ENCODE measurements around the gene PSMD10.

Gene PSMD10

GRCh38 chrX:108122748-108123147, 31.4 kb upstream of the PSMD10 start:
- Histone ChIP-seq H3K27ac (ENCODE audit: low read depth in 2 of 2, low read length in 2 of 2) (no peak overlapping the region), H3K4me3 (ENCODE audit: low read length in 2 of 2) (no peak overlapping the region), H3K4me1 (ENCODE audit: control insufficient read depth in 2 of 2, insufficient read depth in 2 of 2, low read length in 2 of 2) (peaks cover 0 to 4% of the 10 kb centered on the region in 2 donors)

DNA sequence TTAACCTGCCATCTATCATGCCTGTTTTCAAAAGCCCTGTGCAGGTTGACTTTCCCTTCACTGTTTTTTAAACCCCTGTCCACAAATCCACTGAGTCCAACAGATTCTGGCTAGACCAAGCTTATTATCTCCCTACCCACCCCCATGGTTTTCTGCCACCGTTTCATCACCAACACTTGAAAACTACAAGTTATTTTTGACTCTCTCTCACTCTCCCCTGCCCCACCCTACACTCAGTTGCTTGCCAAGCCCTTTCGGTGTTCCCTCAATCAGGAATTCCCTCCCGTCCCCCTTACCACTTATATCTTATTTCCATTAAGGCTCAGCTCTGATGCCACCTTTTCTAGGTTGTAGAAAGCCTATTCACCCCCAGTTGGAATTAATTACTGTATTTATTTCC, 29.9 kb upstream of the PSMD10 start:
- H3K27me3 ChIP-seq (ENCODE audit: control insufficient read depth in 2 of 2, insufficient read depth in 2 of 2, low read length in 2 of 2), result no peaks in the 10 kb centered on the region

More at GRCh38 chrX:108122748-108123147, 31.4 kb upstream of the PSMD10 start:
- Histone ChIP-seq H3K27me3 (ENCODE audit: control insufficient read depth in 2 of 2, insufficient read depth in 2 of 2, low read length in 2 of 2) (no peaks in the 10 kb centered on the region), H3K36me3 (ENCODE audit: control insufficient read depth in 2 of 2, insufficient read depth in 2 of 2, low read length in 2 of 2) (no peaks in the 10 kb centered on the region), H3K9me3 (ENCODE audit: control insufficient read depth in 2 of 2, low read length in 2 of 2) (no peaks in the 10 kb centered on the region), H3K9ac (ENCODE audit: low read depth in 1 of 2, low read length in 2 of 2) (no peak overlapping the region)

GRCh38 chrX:108117988-108118387, 26.6 kb upstream of the PSMD10 start:
- H3K9ac ChIP-seq (ENCODE audit: low read depth in 1 of 2, low read length in 2 of 2), result no peak overlapping the region
- peaks cover 0 to 4% of the 10 kb centered on the region in 2 donors for H3K4me1 ChIP-seq (ENCODE audit: control insufficient read depth in 2 of 2, insufficient read depth in 2 of 2, low read length in 2 of 2)
- no peaks in the 10 kb centered on the region for H3K36me3 ChIP-seq (ENCODE audit: control insufficient read depth in 2 of 2, insufficient read depth in 2 of 2, low read length in 2 of 2)
- no peaks in the 10 kb centered on the region for H3K9me3 ChIP-seq (ENCODE audit: control insufficient read depth in 2 of 2, low read length in 2 of 2)
- H3K27ac ChIP-seq (ENCODE audit: low read depth in 2 of 2, low read length in 2 of 2), result no peak overlapping the region
- H3K27me3 ChIP-seq (ENCODE audit: control insufficient read depth in 2 of 2, insufficient read depth in 2 of 2, low read length in 2 of 2), result no peaks in the 10 kb centered on the region
- no peak overlapping the region for H3K4me3 ChIP-seq (ENCODE audit: low read length in 2 of 2)

More for the DNA sequence above, 29.9 kb upstream of the PSMD10 start:
- Histone ChIP-seq H3K36me3 (ENCODE audit: control insufficient read depth in 2 of 2, insufficient read depth in 2 of 2, low read length in 2 of 2) (no peaks in the 10 kb centered on the region), H3K27ac (ENCODE audit: low read depth in 2 of 2, low read length in 2 of 2) (no peak overlapping the region), H3K4me1 (ENCODE audit: control insufficient read depth in 2 of 2, insufficient read depth in 2 of 2, low read length in 2 of 2) (peaks cover 0 to 4% of the 10 kb centered on the region in 2 donors), H3K9me3 (ENCODE audit: control insufficient read depth in 2 of 2, low read length in 2 of 2) (no peaks in the 10 kb centered on the region), H3K4me3 (ENCODE audit: low read length in 2 of 2) (no peak overlapping the region), H3K9ac (ENCODE audit: low read depth in 1 of 2, low read length in 2 of 2) (no peak overlapping the region)

DNA sequence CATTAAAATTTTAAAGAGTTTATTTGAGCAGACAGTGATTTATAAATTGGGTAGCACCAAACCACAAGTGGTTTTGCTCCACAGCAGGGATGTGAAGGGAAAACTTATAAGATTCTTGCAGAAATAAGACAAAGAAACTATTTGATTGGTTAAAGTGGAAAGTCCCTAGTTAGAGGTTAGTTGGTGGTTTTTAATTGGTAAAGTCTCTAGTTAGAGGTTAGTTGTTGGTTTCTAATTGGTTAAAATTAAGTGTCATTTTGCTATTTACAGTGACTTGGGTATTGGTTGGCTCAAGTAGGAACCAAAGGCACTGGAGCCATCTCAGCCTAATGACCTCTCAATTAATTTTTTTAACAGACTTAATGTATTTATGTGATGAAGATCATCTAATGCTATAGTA, 23.2 kb upstream of the PSMD10 start:
- peaks cover 0 to 4% of the 10 kb centered on the region in 2 donors for H3K4me1 ChIP-seq (ENCODE audit: control insufficient read depth in 2 of 2, insufficient read depth in 2 of 2, low read length in 2 of 2)
- H3K9ac ChIP-seq (ENCODE audit: low read depth in 1 of 2, low read length in 2 of 2), result no peak overlapping the region
- H3K36me3 ChIP-seq (ENCODE audit: control insufficient read depth in 2 of 2, insufficient read depth in 2 of 2, low read length in 2 of 2), result no peaks in the 10 kb centered on the region
- H3K4me3 ChIP-seq (ENCODE audit: low read length in 2 of 2), result no peak overlapping the region
- no peaks in the 10 kb centered on the region for H3K9me3 ChIP-seq (ENCODE audit: control insufficient read depth in 2 of 2, low read length in 2 of 2)
- H3K27me3 ChIP-seq (ENCODE audit: control insufficient read depth in 2 of 2, insufficient read depth in 2 of 2, low read length in 2 of 2), result no peaks in the 10 kb centered on the region
- no peak overlapping the region for H3K27ac ChIP-seq (ENCODE audit: low read depth in 2 of 2, low read length in 2 of 2)

DNA sequence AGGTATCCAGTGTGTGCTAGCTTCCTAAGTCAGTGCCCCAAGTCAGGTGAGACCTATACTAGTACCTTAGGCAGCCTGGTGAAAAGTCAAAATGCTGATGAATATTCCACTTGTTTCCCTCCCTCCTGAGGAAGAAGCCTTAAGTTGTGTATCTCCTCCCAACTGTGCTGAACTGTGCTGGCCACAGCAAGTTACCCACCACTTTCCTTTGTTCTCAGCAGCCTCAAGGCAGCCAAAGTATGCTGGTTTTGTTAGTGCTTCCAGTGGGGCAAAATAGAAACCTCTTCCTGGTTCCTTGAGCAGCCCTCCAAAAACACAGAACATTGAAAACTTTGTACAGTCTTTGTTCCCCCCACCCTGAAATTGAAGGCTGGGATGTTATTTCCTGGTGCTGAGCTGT, 14.1 kb upstream of the PSMD10 start:
- H3K4me1 ChIP-seq (ENCODE audit: control insufficient read depth in 2 of 2, insufficient read depth in 2 of 2, low read length in 2 of 2), result no peaks in the 10 kb centered on the region
- H3K27ac ChIP-seq (ENCODE audit: low read depth in 2 of 2, low read length in 2 of 2), result no peak overlapping the region

DNA sequence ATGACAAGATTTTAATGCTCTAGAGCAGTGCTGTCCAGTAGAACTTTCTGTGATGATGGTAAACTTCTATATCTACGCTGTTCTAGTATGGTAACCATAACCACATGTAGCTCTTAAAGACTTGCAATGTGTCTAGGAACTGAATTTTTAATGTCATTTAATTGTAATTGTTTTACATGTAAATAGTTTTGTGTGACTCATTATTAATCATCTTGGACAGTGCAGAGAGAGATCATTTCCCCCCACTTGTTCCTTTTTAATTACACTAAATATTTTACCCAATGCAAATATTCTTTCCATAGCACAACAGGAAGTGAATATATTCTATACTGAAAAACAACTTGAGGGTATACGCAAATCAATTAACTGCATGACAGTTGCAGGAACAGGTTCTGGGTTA, 6.0 kb upstream of the PSMD10 start:
- Histone ChIP-seq H3K27ac (ENCODE audit: low read depth in 2 of 2, low read length in 2 of 2) (no peak overlapping the region), H3K27me3 (ENCODE audit: control insufficient read depth in 2 of 2, insufficient read depth in 2 of 2, low read length in 2 of 2) (no peaks in the 10 kb centered on the region), H3K4me1 (ENCODE audit: control insufficient read depth in 2 of 2, insufficient read depth in 2 of 2, low read length in 2 of 2) (no peaks in the 10 kb centered on the region)

More for the DNA sequence above, 14.1 kb upstream of the PSMD10 start:
- Histone ChIP-seq H3K9me3 (ENCODE audit: control insufficient read depth in 2 of 2, low read length in 2 of 2) (no peaks in the 10 kb centered on the region), H3K27me3 (ENCODE audit: control insufficient read depth in 2 of 2, insufficient read depth in 2 of 2, low read length in 2 of 2) (no peaks in the 10 kb centered on the region), H3K9ac (ENCODE audit: low read depth in 1 of 2, low read length in 2 of 2) (no peak overlapping the region), H3K4me3 (ENCODE audit: low read length in 2 of 2) (no peak overlapping the region), H3K36me3 (ENCODE audit: control insufficient read depth in 2 of 2, insufficient read depth in 2 of 2, low read length in 2 of 2) (no peaks in the 10 kb centered on the region)

DNA sequence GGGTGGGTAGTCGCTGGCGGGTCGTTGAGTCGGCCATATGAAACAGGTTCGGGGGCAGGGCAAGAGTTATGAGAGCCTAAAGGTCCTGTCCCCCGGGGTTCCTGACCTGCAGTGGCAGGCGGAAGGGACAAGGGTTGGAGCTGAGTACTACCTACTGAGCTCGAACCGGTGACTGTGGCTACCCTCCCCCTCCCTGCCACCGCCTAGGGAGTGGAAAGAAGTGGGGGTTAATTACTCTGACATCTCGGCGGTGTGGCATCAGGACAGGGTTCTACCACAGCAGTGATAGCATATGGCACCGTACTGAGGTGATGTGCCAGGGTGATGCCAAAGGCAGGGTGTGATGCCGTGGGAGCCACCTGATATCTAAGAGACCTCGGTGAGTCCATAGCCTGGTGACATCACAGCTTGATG, 543 bp upstream of the PSMD10 start:
- peaks cover 2 to 4% of the 10 kb centered on the region in 2 donors for H3K36me3 ChIP-seq (ENCODE audit: control insufficient read depth in 2 of 2, insufficient read depth in 2 of 2, low read length in 2 of 2)
- H3K9me3 ChIP-seq (ENCODE audit: control insufficient read depth in 2 of 2, low read length in 2 of 2), result no peaks in the 10 kb centered on the region
- peaks cover 0 to 7% of the 10 kb centered on the region in 2 donors for H3K4me1 ChIP-seq (ENCODE audit: control insufficient read depth in 2 of 2, insufficient read depth in 2 of 2, low read length in 2 of 2)
- H3K9ac ChIP-seq (ENCODE audit: low read depth in 1 of 2, low read length in 2 of 2), result peak overlapping the region; percentile 44 to 75
- H3K27me3 ChIP-seq (ENCODE audit: control insufficient read depth in 2 of 2, insufficient read depth in 2 of 2, low read length in 2 of 2), result no peaks in the 10 kb centered on the region
- H3K4me3 ChIP-seq (ENCODE audit: low read length in 2 of 2), result peak overlapping the region; percentile 82 to 87
- H3K27ac ChIP-seq (ENCODE audit: low read depth in 2 of 2, low read length in 2 of 2), result peak overlapping the region; percentile 69 to 76

More for the DNA sequence above, 6.0 kb upstream of the PSMD10 start:
- Histone ChIP-seq H3K9ac (ENCODE audit: low read depth in 1 of 2, low read length in 2 of 2) (no peak overlapping the region), H3K36me3 (ENCODE audit: control insufficient read depth in 2 of 2, insufficient read depth in 2 of 2, low read length in 2 of 2) (no peaks in the 10 kb centered on the region), H3K9me3 (ENCODE audit: control insufficient read depth in 2 of 2, low read length in 2 of 2) (no peaks in the 10 kb centered on the region), H3K4me3 (ENCODE audit: low read length in 2 of 2) (no peak overlapping the region)

DNA sequence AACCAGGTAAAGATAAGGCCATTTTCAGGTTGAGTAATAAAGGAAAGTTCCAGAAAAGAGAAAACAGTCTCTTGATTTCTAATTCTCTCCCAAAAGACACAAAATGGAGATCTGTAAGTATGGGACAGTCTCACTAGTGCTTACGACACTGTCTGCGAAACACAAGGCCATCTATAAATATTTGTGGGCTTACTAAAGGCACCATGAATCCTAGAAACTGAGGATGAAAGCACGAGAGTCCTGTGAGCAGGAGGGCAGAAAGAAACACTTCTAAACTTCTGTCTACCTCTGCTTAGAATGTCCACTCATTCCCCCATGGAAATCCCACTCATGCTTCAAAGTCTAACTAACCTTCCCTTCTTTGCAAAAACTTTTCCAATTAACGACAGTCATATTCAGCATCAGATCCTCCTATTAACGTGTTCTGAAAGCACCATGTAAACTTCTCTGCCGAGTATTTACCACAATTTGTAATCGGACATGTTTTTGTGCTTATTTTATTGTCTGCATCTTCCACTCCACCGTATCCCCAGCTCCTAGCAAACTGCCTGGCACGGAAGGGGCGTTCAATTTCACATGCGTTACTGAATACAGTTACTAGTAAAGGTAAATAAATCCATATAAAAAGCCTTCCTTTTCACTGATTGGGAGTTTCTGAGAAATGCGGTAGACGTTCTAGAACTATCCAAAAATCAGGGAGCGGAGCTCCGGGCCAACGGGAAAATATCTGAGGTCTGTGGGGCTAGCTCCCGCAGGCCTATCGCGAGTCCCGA, 665 bp downstream of the PSMD10 start:
- H3K9me3 ChIP-seq (ENCODE audit: control insufficient read depth in 2 of 2, low read length in 2 of 2), result no peaks in the 10 kb centered on the region
- peak overlapping the region; percentile 82 to 87 for H3K4me3 ChIP-seq (ENCODE audit: low read length in 2 of 2)
- peaks cover 0 to 7% of the 10 kb centered on the region in 2 donors for H3K4me1 ChIP-seq (ENCODE audit: control insufficient read depth in 2 of 2, insufficient read depth in 2 of 2, low read length in 2 of 2)
- H3K27me3 ChIP-seq (ENCODE audit: control insufficient read depth in 2 of 2, insufficient read depth in 2 of 2, low read length in 2 of 2), result no peaks in the 10 kb centered on the region
- H3K27ac ChIP-seq (ENCODE audit: low read depth in 2 of 2, low read length in 2 of 2), result peak overlapping the region; percentile 77 to 84
- H3K9ac ChIP-seq (ENCODE audit: low read depth in 1 of 2, low read length in 2 of 2), result peak overlapping the region; percentile 71 to 89
- H3K36me3 ChIP-seq (ENCODE audit: control insufficient read depth in 2 of 2, insufficient read depth in 2 of 2, low read length in 2 of 2), result peaks cover 3 to 4% of the 10 kb centered on the region in 2 donors

DNA sequence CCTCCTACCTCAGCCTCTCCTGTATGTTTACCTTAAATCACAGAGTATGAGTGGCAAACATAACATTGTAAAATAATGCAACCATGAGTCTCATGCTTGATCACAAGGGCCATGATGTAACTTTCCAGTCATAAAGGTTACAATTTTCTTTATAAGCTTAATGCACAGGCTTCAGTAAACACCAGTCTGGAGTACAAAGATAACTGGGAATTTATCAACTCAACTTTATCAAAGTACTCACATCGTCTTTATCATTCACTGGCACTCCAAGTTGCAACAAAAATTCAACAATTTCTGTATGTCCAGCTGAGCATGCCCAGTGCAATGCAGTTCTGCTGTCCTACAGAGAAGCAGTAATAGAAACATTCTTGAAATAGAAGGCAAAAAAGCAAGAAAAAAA, 2.8 kb downstream of the PSMD10 start:
- H3K27ac ChIP-seq (ENCODE audit: low read depth in 2 of 2, low read length in 2 of 2), result peak overlapping the region in 1 of 2 donors; percentile 0
- H3K9me3 ChIP-seq (ENCODE audit: control insufficient read depth in 2 of 2, low read length in 2 of 2), result no peaks in the 10 kb centered on the region
- H3K36me3 ChIP-seq (ENCODE audit: control insufficient read depth in 2 of 2, insufficient read depth in 2 of 2, low read length in 2 of 2), result peaks cover 3 to 4% of the 10 kb centered on the region in 2 donors
- H3K4me1 ChIP-seq (ENCODE audit: control insufficient read depth in 2 of 2, insufficient read depth in 2 of 2, low read length in 2 of 2), result peaks cover 0 to 7% of the 10 kb centered on the region in 2 donors
- H3K4me3 ChIP-seq (ENCODE audit: low read length in 2 of 2), result no peak overlapping the region
- H3K9ac ChIP-seq (ENCODE audit: low read depth in 1 of 2, low read length in 2 of 2), result no peak overlapping the region
- no peaks in the 10 kb centered on the region for H3K27me3 ChIP-seq (ENCODE audit: control insufficient read depth in 2 of 2, insufficient read depth in 2 of 2, low read length in 2 of 2)

DNA sequence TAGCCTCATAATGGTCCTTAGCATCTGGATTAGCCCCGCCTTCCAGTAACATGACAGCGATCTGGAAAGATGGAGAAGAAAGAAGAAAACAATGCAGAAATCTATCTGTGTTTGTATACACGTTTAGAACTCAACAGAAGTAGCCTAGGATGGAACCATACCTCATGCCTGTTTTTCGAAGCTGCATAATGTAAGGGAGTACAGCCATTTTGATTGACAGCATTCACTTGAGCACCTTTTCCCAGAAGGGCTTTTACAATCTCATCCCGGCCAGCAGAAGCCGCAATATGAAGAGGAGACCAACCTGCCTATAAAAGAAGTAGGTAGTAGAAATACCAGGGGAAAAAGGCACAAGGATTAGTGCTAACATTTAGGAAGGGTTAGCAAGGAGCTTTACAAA, 3.5 kb downstream of the PSMD10 start:
- Histone ChIP-seq H3K36me3 (ENCODE audit: control insufficient read depth in 2 of 2, insufficient read depth in 2 of 2, low read length in 2 of 2) (peaks cover 3 to 4% of the 10 kb centered on the region in 2 donors), H3K27me3 (ENCODE audit: control insufficient read depth in 2 of 2, insufficient read depth in 2 of 2, low read length in 2 of 2) (no peaks in the 10 kb centered on the region), H3K9me3 (ENCODE audit: control insufficient read depth in 2 of 2, low read length in 2 of 2) (no peaks in the 10 kb centered on the region), H3K27ac (ENCODE audit: low read depth in 2 of 2, low read length in 2 of 2) (no peak overlapping the region), H3K4me3 (ENCODE audit: low read length in 2 of 2) (no peak overlapping the region), H3K9ac (ENCODE audit: low read depth in 1 of 2, low read length in 2 of 2) (no peak overlapping the region), H3K4me1 (ENCODE audit: control insufficient read depth in 2 of 2, insufficient read depth in 2 of 2, low read length in 2 of 2) (peaks cover 0 to 7% of the 10 kb centered on the region in 2 donors)
